ENCODE measurements around the gene FAM177A1.

- no peak for TF ChIP-seq FOS (IDR thresholded peaks at IDR 0.05; ENCODE audit: borderline replicate concordance, extremely low read depth, insufficient read length)
- no peak for TF ChIP-seq SP1 (IDR thresholded peaks at IDR 0.05; ENCODE audit: low read depth, low read length)
- TF ChIP-seq POLR2A (IDR thresholded peaks at IDR 0.05; ENCODE audit: low read depth, low read length) = no peak
- TF ChIP-seq CTCF (IDR thresholded peaks at IDR 0.05 in 2 of 3, conservative IDR thresholded peaks at IDR 0.05 in 1 of 3; ENCODE audit: control insufficient read depth in 2 of 3, extremely low read depth in 1 of 3, insufficient read depth in 1 of 3, low read depth in 3 of 3, low read length in 3 of 3) = no peak
Observed at GRCh38 chr14:35016568-35016967, 29.5 kb upstream of the FAM177A1 start.

All from GM12878 (cell line).